Measurements from ENCODE around the gene POLA2.

DNA sequence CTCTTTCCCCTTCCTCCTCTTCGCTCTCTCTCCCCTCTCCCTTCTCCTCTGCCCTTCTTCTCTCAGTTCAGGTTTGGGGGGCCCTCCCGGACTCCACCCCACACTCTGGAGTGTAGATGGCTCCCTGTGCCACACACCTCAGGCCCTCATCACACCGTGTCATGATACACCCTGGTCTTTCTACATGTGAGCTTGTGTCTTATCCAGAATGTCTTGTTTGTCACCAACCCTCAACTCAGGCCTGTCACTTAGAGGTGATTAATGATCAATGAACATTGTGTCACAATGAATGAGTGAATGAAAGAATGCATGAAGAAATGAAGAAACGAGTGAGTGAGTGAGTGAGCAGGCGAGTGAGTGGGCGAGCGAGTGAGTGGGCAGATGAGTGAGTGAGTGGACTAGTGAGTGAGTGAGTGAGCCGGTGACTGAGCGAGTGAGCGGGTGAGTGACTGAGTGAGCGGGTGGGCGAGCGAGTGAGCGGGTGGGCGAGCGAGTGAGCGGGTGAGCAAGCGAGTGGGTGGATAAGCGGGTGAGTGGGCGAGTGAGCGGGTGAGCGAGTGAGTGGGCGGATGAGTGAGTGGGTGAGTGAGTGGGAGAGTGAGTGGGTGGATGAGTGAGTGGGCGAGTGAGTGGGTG is 46.2 kb upstream of the POLA2 start:
- no peak for TF ChIP-seq CTCF (conservative IDR thresholded peaks at IDR 0.05 in 1 of 2, IDR thresholded peaks at IDR 0.05 in 1 of 2; ENCODE audit: low read depth in 1 of 2, low read length in 2 of 2)
- no peak for TF ChIP-seq EZH2 (IDR thresholded peaks at IDR 0.05; ENCODE audit: low read length, missing control alignments)
